HG02852 (cell line): Measurements from ENCODE around the gene LDHB.
"Not testable (repeated sequence)": the region's sequence is repeated elsewhere in the genome, so short reads cannot be mapped to it uniquely, and the experiment has no call there.

Experiments used
- ATAC-seq: cut with Tn5 transposase; IDR thresholded peaks from one replicate; pipeline ENCODE4 v1.9.1; 2021; ENCODE audit warnings: mild to moderate bottlenecking, moderate library complexity; ENCODE audit not compliant: unreplicated experiment

The LDHB gene

GRCh38 chr12:21657326-21658077 lies at the start of gene LDHB:
TSS of gene LDHB (minus strand) at chr12:21657842. CDS start at chr12:21654671, 3,171 bp downstream.
- ATAC-seq, result peak; percentile 95

GRCh38 chr12:21704847-21705246 lies 47.2 kb upstream of the LDHB start:
- ATAC-seq, result no peak

GRCh38 chr12:21699851-21700250 lies 42.2 kb upstream of the LDHB start:
- no peak for ATAC-seq

- ATAC-seq, result no peak
These were observed 40.4 kb upstream of the LDHB start for GRCh38 chr12:21697904-21698630.

GRCh38 chr12:21696625-21697024 lies 39.0 kb upstream of the LDHB start:
- no peak for ATAC-seq

GRCh38 chr12:21695986-21696385 lies 38.3 kb upstream of the LDHB start:
- no peak for ATAC-seq

- no peak for ATAC-seq
These were observed 37.0 kb upstream of the LDHB start for GRCh38 chr12:21694660-21695059.

- no peak for ATAC-seq
These were observed 33.9 kb upstream of the LDHB start for GRCh38 chr12:21691515-21691914.

- no peak for ATAC-seq
These were observed 33.2 kb upstream of the LDHB start for GRCh38 chr12:21690704-21691368.

GRCh38 chr12:21683115-21683514 lies 25.5 kb upstream of the LDHB start:
- ATAC-seq, result no peak

GRCh38 chr12:21678959-21679358 lies 21.3 kb upstream of the LDHB start:
- no peak for ATAC-seq

GRCh38 chr12:21677622-21678277 lies 20.1 kb upstream of the LDHB start:
- ATAC-seq, result no peak

GRCh38 chr12:21677204-21677603 lies 19.6 kb upstream of the LDHB start:
- ATAC-seq, result no peak

GRCh38 chr12:21676776-21677175 lies 19.1 kb upstream of the LDHB start:
- ATAC-seq, result no peak

- no peak for ATAC-seq
These were observed 18.0 kb upstream of the LDHB start for GRCh38 chr12:21675641-21676040.

GRCh38 chr12:21675096-21675495 lies 17.5 kb upstream of the LDHB start:
- no peak for ATAC-seq

GRCh38 chr12:21673830-21674552 lies 16.3 kb upstream of the LDHB start:
- not testable (repeated sequence) for ATAC-seq

GRCh38 chr12:21672146-21672545 lies 14.5 kb upstream of the LDHB start:
- no peak for ATAC-seq

- ATAC-seq, result no peak
These were observed 9.1 kb upstream of the LDHB start for GRCh38 chr12:21666722-21667121.

- no peak for ATAC-seq
These were observed 8.2 kb upstream of the LDHB start for GRCh38 chr12:21665816-21666215.
